K562 treated with DMSO at 1 percent for 4 hours (cell line): ENCODE measurements around the gene ANKRD36C. TPM values are rescaled to one million over a fixed set of nuclear protein-coding genes. Genes with fewer than 3 reads are reported as not detected.

Experiments
- total RNA-seq: library from RNA; unstranded; fragments of 300-600 nt; gene quantifications from 2 replicates; pipeline ENCODE4 v1.2.3, GENCODE V29; 2022; ENCODE audit not compliant: insufficient read depth

The ANKRD36C gene
- total RNA-seq = 3.1 and 4.3 TPM in 2 replicates

GRCh38 chr2:95991351-95992094, at the start of gene ANKRD36C:
ANKRD36C (minus strand) TSS chr2:95991824; CDS start chr2:95991708, 116 bp downstream.

GRCh38 chr2:96034792-96035191, 43.2 kb upstream of the ANKRD36C start, which contains the start of gene GPAT2:
GPAT2 (minus strand) TSS chr2:96034916; CDS start chr2:96032359, 2,557 bp downstream.

Other genes with a start within 250 kb of the ANKRD36C start
- gene GPAT2, start 43.1 kb upstream of the ANKRD36C start, total RNA-seq = 0.93 and 1.2 TPM in 2 replicates
- not detected in 2 replicates for gene ADRA2B, start 124.7 kb upstream of the ANKRD36C start, total RNA-seq
- gene ASTL, start 146.7 kb upstream of the ANKRD36C start, total RNA-seq = not detected in 2 replicates
- gene DUSP2, start 153.6 kb upstream of the ANKRD36C start, total RNA-seq = not detected in 2 replicates
- gene STARD7, start 217.0 kb upstream of the ANKRD36C start, total RNA-seq = 90.7 and 105 TPM in 2 replicates